Left cardiac atrium (tissue), 4 donors: Measurements from ENCODE around the gene CFAP69. TPM values are rescaled to one million over a fixed set of nuclear protein-coding genes. Genes with fewer than 3 reads are reported as not detected.
A peak's percentile ranks its signal among the peaks of the same experiment; 100 is the strongest.
"Not testable (repeated sequence)": the region's sequence is repeated elsewhere in the genome, so short reads cannot be mapped to it uniquely, and the experiment has no call there.

Experiments
- ATAC-seq, 2 donors: fragments of 200-7000 bp; cut with Tn5 transposase; one replicate each; pipeline ENCODE4 v1.9.1; 2020; ENCODE audit warnings: mild to moderate bottlenecking in 2 of 2, moderate library complexity in 2 of 2
- DNase-seq: peaks from one replicate; pipeline ENCODE4 v3.0.0-alpha.2; 2020
- intact Hi-C, 2 donors: fragments of 100-400 bp; cut with DNase I; formaldehyde crosslinking; loops; one replicate each; pipeline versions ENCODE4 v1.14.1 to v1.15.1; 2022 to 2023
- total RNA-seq, 2 donors: library from RNA; stranded (reverse); fragmentation: NEBNext Ultra II Directional; extraction: Animal tissue kit (Norgen Biotek cat#: 25700); gene quantifications; one replicate each; pipeline ENCODE4 v1.2.1, GENCODE V29; 2021
- donor health status: DM: no; HTN: yes; CAD: no.
- donor health status: DM: no; HTN: yes; CAD: no; lungs with severe emphysema.
- donor health status: DM: yes; HTN: yes; CAD: no.
- donor health status: Dilated cardiomyopathy.

The CFAP69 gene
- total RNA-seq, 2 donors from 2014 or later, result 3.4 to 4.5 TPM

GRCh38 chr7:90320014-90320413 is 75.0 kb downstream of the CFAP69 start:
- intact Hi-C loops, result no loop called here
- DNase-seq, result no peak
- ATAC-seq, result no peak

GRCh38 chr7:90320418-90320800 is 75.4 kb downstream of the CFAP69 start:
- no peak for ATAC-seq
- intact Hi-C loops, result no loop called here

GRCh38 chr7:90320801-90321494 is 76.0 kb downstream of the CFAP69 start, which contains the start of gene FAM237B:
Gene FAM237B (minus strand): TSS chr7:90321304. CDS start chr7:90319748, 1,556 bp downstream.
- DNase-seq (no peak), ATAC-seq (peak; percentile 53 to 68)
- intact Hi-C loops, result no loop called here

More at GRCh38 chr7:90320418-90320800, 75.4 kb downstream of the CFAP69 start:
- no peak for DNase-seq

- intact Hi-C loops, result no loop called here
- no peak for ATAC-seq
These were observed 77.9 kb downstream of the CFAP69 start for GRCh38 chr7:90322837-90323236.

GRCh38 chr7:90326500-90326899 is 81.5 kb downstream of the CFAP69 start:
- ATAC-seq, result no peak

More at GRCh38 chr7:90322837-90323236, 77.9 kb downstream of the CFAP69 start:
- no peak for DNase-seq

GRCh38 chr7:90334193-90334843 is 89.3 kb downstream of the CFAP69 start:
- intact Hi-C loops, result no loop called here
- DNase-seq (no peak), ATAC-seq (no peak)

More at GRCh38 chr7:90326500-90326899, 81.5 kb downstream of the CFAP69 start:
- intact Hi-C loops, result no loop called here
- DNase-seq, result no peak

GRCh38 chr7:90334926-90335325 is 90.0 kb downstream of the CFAP69 start:
- DNase-seq, ATAC-seq, intact Hi-C loops: not testable (repeated sequence)

GRCh38 chr7:90337106-90337505 is 92.1 kb downstream of the CFAP69 start:
- intact Hi-C loops, result no loop called here
- DNase-seq, result no peak
- ATAC-seq, result no peak

GRCh38 chr7:90345016-90345415 is 100.0 kb downstream of the CFAP69 start:
- DNase-seq, result no peak
- intact Hi-C loops, result loop anchor here (5.0 to 10.0 kb wide), 3 partner anchors 50 to 77 kb away; partner anchors contain the start of gene CLDN12 (in 1 of the 2)
- no peak for ATAC-seq

- intact Hi-C loops, result loop anchor here (5.0 to 10.0 kb wide), 3 partner anchors 49 to 77 kb away; partner anchors contain the start of gene CLDN12 (in 1 of the 2)
- ATAC-seq (peak; percentile 54 to 70), DNase-seq (no peak)
These were observed 100.8 kb downstream of the CFAP69 start for GRCh38 chr7:90345595-90346335.

- ATAC-seq (peak; percentile 100), DNase-seq (peak; percentile 96)
- intact Hi-C loops, result loop anchor here (5.0 to 10.0 kb wide), 3 partner anchors 48 to 76 kb away; partner anchors contain the start of gene CLDN12 (in 1 of the 2)
These were observed 101.6 kb downstream of the CFAP69 start, which contains the start of gene GTPBP10 for GRCh38 chr7:90346336-90347125. Gene GTPBP10 (plus strand): TSS chr7:90346716. CDS start chr7:90346742, 26 bp downstream.

GRCh38 chr7:90347759-90348158 is 102.8 kb downstream of the CFAP69 start:
- ATAC-seq (no peak), DNase-seq (no peak)
- intact Hi-C loops, result loop anchor here (5.0 to 10.0 kb wide), 3 partner anchors 47 to 75 kb away; partner anchors contain the start of gene CLDN12 (in 1 of the 2)

GRCh38 chr7:90349305-90349704 is 104.3 kb downstream of the CFAP69 start:
- no peak for DNase-seq
- ATAC-seq, result no peak
- intact Hi-C loops, result loop anchor here (5.0 to 10.0 kb wide), 3 partner anchors 45 to 73 kb away; partner anchors contain the start of gene CLDN12 (in 1 of the 2)

- ATAC-seq, DNase-seq, intact Hi-C loops: not testable (repeated sequence)
These were observed 105.1 kb downstream of the CFAP69 start for GRCh38 chr7:90350032-90350431.

- DNase-seq (no peak), ATAC-seq (no peak)
- intact Hi-C loops, result no loop called here
These were observed 107.0 kb downstream of the CFAP69 start for GRCh38 chr7:90351987-90352386.
